ENCODE results near the gene PHOX2B.
A peak's percentile ranks its signal among the peaks of the same experiment; 100 is the strongest.

The PHOX2B gene

DNA sequence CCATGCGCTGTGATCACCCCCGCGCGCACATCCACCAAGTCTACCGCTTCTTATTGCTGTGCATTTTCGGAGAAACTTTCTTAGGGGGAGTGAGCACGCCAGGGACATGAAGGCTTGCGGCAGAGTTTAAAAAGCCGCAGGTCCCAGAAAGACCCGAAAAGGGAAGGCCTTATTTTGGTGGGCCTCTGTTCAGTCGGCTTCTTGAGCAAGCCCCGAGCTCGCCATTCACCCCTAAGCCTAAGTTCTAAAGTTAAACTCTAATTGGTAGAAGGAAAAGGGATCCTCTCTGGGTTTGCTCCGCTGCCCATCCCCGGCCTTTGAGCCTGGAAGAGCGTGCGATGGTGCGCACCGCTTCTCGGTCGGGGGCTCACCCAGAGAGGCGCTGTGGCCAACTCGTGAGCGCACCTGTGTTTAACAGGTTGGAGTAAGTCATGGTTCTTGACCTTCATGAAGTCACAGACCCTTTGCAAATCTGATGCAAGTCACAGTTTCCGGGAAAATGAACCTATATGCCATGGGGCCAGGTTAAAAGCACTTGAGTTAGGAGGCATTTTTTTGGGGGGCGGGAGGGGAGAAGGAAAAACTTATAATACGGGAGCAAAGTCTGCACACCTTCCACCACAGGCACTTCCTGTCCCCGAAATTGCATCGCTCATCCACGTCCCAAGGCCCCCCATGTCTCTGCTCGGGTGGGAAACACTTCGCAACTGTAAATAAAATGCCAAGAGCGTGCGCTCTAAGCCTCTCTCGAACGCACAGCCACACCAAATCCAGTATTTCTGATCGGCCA is 1.9 kb downstream of the PHOX2B start:
- H3K36me3 ChIP-seq (ENCODE audit: control insufficient read depth, insufficient read depth, low read length), result no peaks in the 10 kb centered on the region
- H3K18ac ChIP-seq (ENCODE audit: low read length), result no peak overlapping the region
- no peaks in the 10 kb centered on the region for H3K79me1 ChIP-seq (ENCODE audit: low read length)
- H3K27me3 ChIP-seq (ENCODE audit: insufficient read depth, low read length, poor library complexity), result peaks cover 91% of the 10 kb centered on the region
- H2BK15ac ChIP-seq (replicated peaks; ENCODE audit: low read depth), result no peak overlapping the region
- WGBS (ENCODE audit: extremely low coverage, insufficient coverage, low lambda C conversion rate), result no CpG with 5 or more reads among the region's 37 CpGs
- peak overlapping the region; percentile 98 for H3K23ac ChIP-seq (ENCODE audit: low read length)
- no peak overlapping the region for H2AK5ac ChIP-seq (ENCODE audit: low read length)
- no peak overlapping the region for H3K4me3 ChIP-seq (ENCODE audit: low read length)
- H3K4me1 ChIP-seq (ENCODE audit: control insufficient read depth, low read depth, low read length), result peaks cover 3% of the 10 kb centered on the region
- no peak overlapping the region for H3K56ac ChIP-seq (ENCODE audit: low read length)
- no peak overlapping the region for H4K8ac ChIP-seq (ENCODE audit: low read depth, low read length)
- no peak overlapping the region for H3K4ac ChIP-seq (ENCODE audit: low read depth, low read length)
- no peak overlapping the region for H4K5ac ChIP-seq (ENCODE audit: low read length)
- peak overlapping the region; percentile 25 for H3K4me2 ChIP-seq (ENCODE audit: low read length)
- H3K9ac ChIP-seq (ENCODE audit: low read length), result no peak overlapping the region
- H3K27ac ChIP-seq (ENCODE audit: low read depth, low read length), result no peak overlapping the region
- no peaks in the 10 kb centered on the region for H3K79me2 ChIP-seq (ENCODE audit: control insufficient read depth, insufficient read depth, low read length)
- no peak overlapping the region for H2BK5ac ChIP-seq (ENCODE audit: low read length)
- peak; percentile 34 for DNase-seq
- no peak overlapping the region for H2BK120ac ChIP-seq (ENCODE audit: low read depth, low read length)

DNA sequence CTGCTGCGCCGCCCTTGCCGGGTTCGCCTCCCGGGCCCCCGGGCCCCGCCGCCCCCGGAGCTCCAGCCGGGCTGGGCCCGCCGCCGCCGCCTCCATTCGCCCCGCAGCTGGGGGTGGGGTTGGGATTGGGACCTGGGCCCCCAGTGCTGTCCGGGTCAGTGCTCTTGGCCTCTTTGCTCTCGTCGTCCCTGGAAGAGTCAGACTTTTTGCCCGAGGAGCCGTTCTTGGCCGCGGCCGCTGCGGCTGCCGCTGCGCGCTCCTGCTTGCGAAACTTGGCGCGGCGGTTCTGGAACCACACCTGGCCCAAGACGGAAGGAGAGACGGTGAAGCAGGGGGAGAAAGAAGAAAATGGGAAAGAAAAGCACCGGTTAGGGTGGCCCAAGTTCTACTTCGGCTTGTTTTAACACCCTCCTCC is 2.5 kb downstream of the PHOX2B start:
- Histone ChIP-seq H3K27ac (ENCODE audit: low read depth, low read length) (no peak overlapping the region), H3K4me3 (ENCODE audit: low read length) (no peak overlapping the region)

GRCh38 chr4:41745292-41746024 is 3.1 kb downstream of the PHOX2B start:
- Histone ChIP-seq H3K4ac (ENCODE audit: low read depth, low read length) (no peak overlapping the region), H3K79me1 (ENCODE audit: low read length) (no peaks in the 10 kb centered on the region), H3K23ac (ENCODE audit: low read length) (no peak overlapping the region), H3K18ac (ENCODE audit: low read length) (no peak overlapping the region), H3K4me1 (ENCODE audit: control insufficient read depth, low read depth, low read length) (no peaks in the 10 kb centered on the region), H4K8ac (ENCODE audit: low read depth, low read length) (no peak overlapping the region), H4K5ac (ENCODE audit: low read length) (no peak overlapping the region), H3K9ac (ENCODE audit: low read length) (no peak overlapping the region), H3K27ac (ENCODE audit: low read depth, low read length) (no peak overlapping the region), H2BK15ac (replicated peaks; ENCODE audit: low read depth) (no peak overlapping the region), H3K4me3 (ENCODE audit: low read length) (no peak overlapping the region), H3K36me3 (ENCODE audit: control insufficient read depth, insufficient read depth, low read length) (no peaks in the 10 kb centered on the region), H3K4me2 (ENCODE audit: low read length) (no peak overlapping the region), H2BK5ac (ENCODE audit: low read length) (no peak overlapping the region), H2BK120ac (ENCODE audit: low read depth, low read length) (no peak overlapping the region), H3K27me3 (ENCODE audit: insufficient read depth, low read length, poor library complexity) (peaks cover 84% of the 10 kb centered on the region), H2AK5ac (ENCODE audit: low read length) (no peak overlapping the region), H3K79me2 (ENCODE audit: control insufficient read depth, insufficient read depth, low read length) (no peaks in the 10 kb centered on the region), H3K56ac (ENCODE audit: low read length) (no peak overlapping the region)
- no CpG with 5 or more reads among the region's 54 CpGs for WGBS (ENCODE audit: extremely low coverage, insufficient coverage, low lambda C conversion rate)
- DNase-seq, result peak; percentile 37

More for the DNA sequence above, 2.5 kb downstream of the PHOX2B start:
- WGBS (ENCODE audit: extremely low coverage, insufficient coverage, low lambda C conversion rate), result no CpG with 5 or more reads among the region's 36 CpGs
- Histone ChIP-seq H4K8ac (ENCODE audit: low read depth, low read length) (no peak overlapping the region), H2BK15ac (replicated peaks; ENCODE audit: low read depth) (no peak overlapping the region), H4K5ac (ENCODE audit: low read length) (no peak overlapping the region), H3K27me3 (ENCODE audit: insufficient read depth, low read length, poor library complexity) (peaks cover 87% of the 10 kb centered on the region), H3K4ac (ENCODE audit: low read depth, low read length) (no peak overlapping the region), H3K4me2 (ENCODE audit: low read length) (peak overlapping the region; percentile 25), H2BK5ac (ENCODE audit: low read length) (no peak overlapping the region), H3K36me3 (ENCODE audit: control insufficient read depth, insufficient read depth, low read length) (no peaks in the 10 kb centered on the region), H3K9ac (ENCODE audit: low read length) (no peak overlapping the region), H3K79me2 (ENCODE audit: control insufficient read depth, insufficient read depth, low read length) (no peaks in the 10 kb centered on the region), H2AK5ac (ENCODE audit: low read length) (no peak overlapping the region), H2BK120ac (ENCODE audit: low read depth, low read length) (no peak overlapping the region), H3K56ac (ENCODE audit: low read length) (no peak overlapping the region), H3K18ac (ENCODE audit: low read length) (no peak overlapping the region), H3K4me1 (ENCODE audit: control insufficient read depth, low read depth, low read length) (no peaks in the 10 kb centered on the region), H3K79me1 (ENCODE audit: low read length) (no peaks in the 10 kb centered on the region), H3K23ac (ENCODE audit: low read length) (no peak overlapping the region)
- peak; percentile 32 for DNase-seq

GRCh38 chr4:41744572-41745291 is 3.8 kb downstream of the PHOX2B start:
- no peaks in the 10 kb centered on the region for H3K4me1 ChIP-seq (ENCODE audit: control insufficient read depth, low read depth, low read length)
- no peak for DNase-seq
- H3K4ac ChIP-seq (ENCODE audit: low read depth, low read length), result no peak overlapping the region
- no peak overlapping the region for H3K4me2 ChIP-seq (ENCODE audit: low read length)
- H3K36me3 ChIP-seq (ENCODE audit: control insufficient read depth, insufficient read depth, low read length), result no peaks in the 10 kb centered on the region
- H3K27ac ChIP-seq (ENCODE audit: low read depth, low read length), result no peak overlapping the region
- no peak overlapping the region for H3K23ac ChIP-seq (ENCODE audit: low read length)
- H4K8ac ChIP-seq (ENCODE audit: low read depth, low read length), result no peak overlapping the region
- no peak overlapping the region for H4K5ac ChIP-seq (ENCODE audit: low read length)
- H3K9ac ChIP-seq (ENCODE audit: low read length), result no peak overlapping the region
- H3K18ac ChIP-seq (ENCODE audit: low read length), result no peak overlapping the region
- H2BK5ac ChIP-seq (ENCODE audit: low read length), result no peak overlapping the region
- no peak overlapping the region for H2BK15ac ChIP-seq (replicated peaks; ENCODE audit: low read depth)
- no peak overlapping the region for H2AK5ac ChIP-seq (ENCODE audit: low read length)
- WGBS (ENCODE audit: extremely low coverage, insufficient coverage, low lambda C conversion rate), result no CpG with 5 or more reads among the region's 33 CpGs
- H3K56ac ChIP-seq (ENCODE audit: low read length), result no peak overlapping the region
- no peak overlapping the region for H2BK120ac ChIP-seq (ENCODE audit: low read depth, low read length)
- no peaks in the 10 kb centered on the region for H3K79me1 ChIP-seq (ENCODE audit: low read length)
- no peaks in the 10 kb centered on the region for H3K79me2 ChIP-seq (ENCODE audit: control insufficient read depth, insufficient read depth, low read length)
- H3K4me3 ChIP-seq (ENCODE audit: low read length), result no peak overlapping the region
- peaks cover 84% of the 10 kb centered on the region for H3K27me3 ChIP-seq (ENCODE audit: insufficient read depth, low read length, poor library complexity)

- Histone ChIP-seq H2BK120ac (ENCODE audit: low read depth, low read length) (no peak overlapping the region), H4K5ac (ENCODE audit: low read length) (no peak overlapping the region), H3K79me2 (ENCODE audit: control insufficient read depth, insufficient read depth, low read length) (no peaks in the 10 kb centered on the region), H3K23ac (ENCODE audit: low read length) (no peak overlapping the region), H3K4me2 (ENCODE audit: low read length) (no peak overlapping the region), H2BK15ac (replicated peaks; ENCODE audit: low read depth) (no peak overlapping the region), H3K27me3 (ENCODE audit: insufficient read depth, low read length, poor library complexity) (peaks cover 52% of the 10 kb centered on the region), H3K4me3 (ENCODE audit: low read length) (no peak overlapping the region), H3K27ac (ENCODE audit: low read depth, low read length) (no peak overlapping the region), H4K8ac (ENCODE audit: low read depth, low read length) (no peak overlapping the region), H3K36me3 (ENCODE audit: control insufficient read depth, insufficient read depth, low read length) (no peaks in the 10 kb centered on the region), H2AK5ac (ENCODE audit: low read length) (no peak overlapping the region), H3K56ac (ENCODE audit: low read length) (no peak overlapping the region), H3K79me1 (ENCODE audit: low read length) (no peaks in the 10 kb centered on the region), H3K9ac (ENCODE audit: low read length) (no peak overlapping the region), H3K4me1 (ENCODE audit: control insufficient read depth, low read depth, low read length) (no peaks in the 10 kb centered on the region), H3K4ac (ENCODE audit: low read depth, low read length) (no peak overlapping the region), H2BK5ac (ENCODE audit: low read length) (no peak overlapping the region), H3K18ac (ENCODE audit: low read length) (no peak overlapping the region)
- WGBS (ENCODE audit: extremely low coverage, insufficient coverage, low lambda C conversion rate), result no CpG with 5 or more reads among the region's 2 CpGs
- no peak for DNase-seq
Measured at GRCh38 chr4:41741354-41741753, 7.2 kb downstream of the PHOX2B start.

Data from mesendoderm (in vitro differentiated cells).